ENCODE measurements around the gene SLC2A9. TPM values are rescaled to one million over a fixed set of nuclear protein-coding genes. Genes with fewer than 3 reads are reported as not detected.

Gene SLC2A9
- polyA plus RNA-seq, 2 of the 4 experiments (the other 2 are of a cell fraction): 0.62 to 0.70 TPM

- FAIRE-seq: no peak
- TF ChIP-seq HOXB13 (CRISPR knock-in tag; IDR thresholded peaks at IDR 0.05; ENCODE audit: low read depth) (no peak), FOSL2 (IDR thresholded peaks at IDR 0.05) (no peak), FOSL2 (CRISPR knock-in tag; IDR thresholded peaks at IDR 0.05) (no peak), HDAC2 (IDR thresholded peaks at IDR 0.05) (no peak), RARB (CRISPR knock-in tag; IDR thresholded peaks at IDR 0.05) (no peak), POLR2AphosphoS2 (conservative IDR thresholded peaks at IDR 0.05; ENCODE audit: low read length) (no peak), BCL3 (IDR thresholded peaks at IDR 0.05) (no peak), EP300 (IDR thresholded peaks at IDR 0.05) (no peak), USF2 (IDR thresholded peaks at IDR 0.05) (no peak), HOXA7 (CRISPR knock-in tag; IDR thresholded peaks at IDR 0.05) (no peak), KDM1A (IDR thresholded peaks at IDR 0.05; ENCODE audit: low read depth) (no peak), REST (IDR thresholded peaks at IDR 0.05) (no peak), JUNB (IDR thresholded peaks at IDR 0.05) (no peak), RNF2 (IDR thresholded peaks at IDR 0.05; ENCODE audit: borderline replicate concordance, low read depth) (no peak), TP53 (CRISPR knock-in tag; IDR thresholded peaks at IDR 0.05) (no peak), GATA3 (IDR thresholded peaks at IDR 0.05; ENCODE audit: borderline replicate concordance) (no peak), BHLHE40 (IDR thresholded peaks at IDR 0.05; ENCODE audit: low read depth, low read length) (no peak), PBX3 (IDR thresholded peaks at IDR 0.05) (no peak), POLR2A (IDR thresholded peaks at IDR 0.05; ENCODE audit: low read length) (no peak), CTCF (IDR thresholded peaks at IDR 0.05) (no peak)
- DNase-seq (ENCODE audit: low read depth in 1 of 2, low spot score in 1 of 2): no peak
- Histone ChIP-seq H3K27ac (no peak overlapping the region), H3K4me1 (peaks cover 5% of the 10 kb centered on the region; the same call in 2 of the 3 replicates), H3K4me3 (no peak overlapping the region), H3K9me3 (no peaks in the 10 kb centered on the region), H3K4me2 (no peak overlapping the region)
- CTCF ChIA-PET: interaction anchor here (1.1 to 1.5 kb wide), 4 partner anchors 7 to 41 kb away, joined by 3 to 5 read pairs (median 4); no protein-coding TSS in a partner anchor
- 94% methylated on average over 5 of the region's 5 CpGs for WGBS (ENCODE audit: missing lambda C conversion rate)
- POLR2A ChIA-PET: no interaction called here
- ATAC-seq: no peak
Measured at GRCh38 chr4:10023050-10023419, 1.7 kb upstream of the SLC2A9 start.

Measured in A549 (cell line).